Activated B cell treated with CpG ODN at 0.5 μM for 24 hours (primary cell): Measurements from ENCODE around the gene DPH7. TPM values are rescaled to one million over a fixed set of nuclear protein-coding genes. Genes with fewer than 3 reads are reported as not detected.

Experiments used
- ATAC-seq: fragments of 200-7000 bp; cut with Tn5 transposase; one replicate; pipeline ENCODE4 v1.10.0; 2021; ENCODE audit warnings: low read depth, mild to moderate bottlenecking, moderate library complexity
- CTCF ChIA-PET: fragments of 350-600 bp; sonication (Branson Sonifier 250); formaldehyde crosslinking; loops from one replicate; lab custom pipeline; 2021; ENCODE audit warnings: antibody characterized with exemption; lab: Charles Lee
- POLR2A ChIA-PET: fragments of 350-600 bp; sonication (Branson Sonifier 250); formaldehyde crosslinking; loops from one replicate; lab custom pipeline; 2021; ENCODE audit warnings: antibody characterized with exemption; lab: Charles Lee
- DNase-seq: peaks from one replicate; pipeline ENCODE4 v3.0.0; 2022
- H3K27ac Mint-ChIP-seq: one replicate; pipeline ENCODE4 v1.8.0; 2020; ENCODE audit warnings: mixed read lengths
- H3K27me3 Mint-ChIP-seq: one replicate; pipeline ENCODE4 v1.8.0; 2021; ENCODE audit warnings: mixed read lengths
- H3K36me3 Mint-ChIP-seq: one replicate; pipeline ENCODE4 v1.8.0; 2021; ENCODE audit warnings: low read depth, mixed read lengths
- H3K4me1 Mint-ChIP-seq: one replicate; pipeline ENCODE4 v1.8.0; 2021; ENCODE audit warnings: mixed read lengths
- H3K4me3 Mint-ChIP-seq: one replicate; pipeline ENCODE4 v1.8.0; 2020; ENCODE audit warnings: mild to moderate bottlenecking, mixed read lengths
- H3K9me3 Mint-ChIP-seq: one replicate; pipeline ENCODE4 v1.8.0; 2020; ENCODE audit warnings: mixed read lengths
- CTCF ChIP-seq: fragments of 200-600 bp; IDR thresholded peaks from one replicate; pipeline ENCODE4 v1.8.0; 2022; ENCODE audit warnings: antibody characterized with exemption, mild to moderate bottlenecking
- intact Hi-C: fragments of 100-400 bp; cut with micrococcal nuclease; formaldehyde crosslinking; loops from one replicate; pipeline ENCODE4 v1.15.1; 2024
- total RNA-seq: library from RNA; stranded (reverse); gene quantifications from 2 replicates; pipeline ENCODE4 v1.2.3, GENCODE V29; 2022

DPH7 gene
- total RNA-seq, 1 donor from 2014 or later, result 43.0 TPM

- H3K27ac Mint-ChIP-seq, result no peak overlapping the region
- H3K27me3 Mint-ChIP-seq, result no peaks in the 10 kb centered on the region
- H3K4me3 Mint-ChIP-seq, result no peak overlapping the region
- CTCF ChIA-PET, result no interaction called here
- peaks cover 24% of the 10 kb centered on the region for H3K36me3 Mint-ChIP-seq
- no peak for TF ChIP-seq CTCF
- POLR2A ChIA-PET, result interaction anchor here (0.6 kb wide), 1 partner anchor 49 kb away, joined by 4 read pairs; no protein-coding TSS in a partner anchor
- intact Hi-C loops, result no loop called here
- no peak for DNase-seq
- ATAC-seq, result no peak
- H3K9me3 Mint-ChIP-seq, result no peaks in the 10 kb centered on the region
- H3K4me1 Mint-ChIP-seq, result peaks cover 40% of the 10 kb centered on the region
Measured at GRCh38 chr9:137615387-137615871, 36.7 kb upstream of the DPH7 start.

GRCh38 chr9:137614631-137615386 lies 36.1 kb upstream of the DPH7 start:
- no peaks in the 10 kb centered on the region for H3K27me3 Mint-ChIP-seq
- no peak overlapping the region for H3K4me3 Mint-ChIP-seq
- H3K9me3 Mint-ChIP-seq, result no peaks in the 10 kb centered on the region
- ATAC-seq (no peak), DNase-seq (no peak)
- CTCF ChIA-PET, result no interaction called here
- peaks cover 22% of the 10 kb centered on the region for H3K36me3 Mint-ChIP-seq
- POLR2A ChIA-PET, result interaction anchor here (0.6 kb wide), 1 partner anchor 49 kb away, joined by 4 read pairs; no protein-coding TSS in a partner anchor
- no peak for TF ChIP-seq CTCF
- no peak overlapping the region for H3K27ac Mint-ChIP-seq
- H3K4me1 Mint-ChIP-seq, result peaks cover 34% of the 10 kb centered on the region
- intact Hi-C loops, result no loop called here

- ATAC-seq, result no peak
- Mint-ChIP-seq H3K9me3 (no peaks in the 10 kb centered on the region), H3K4me1 (peaks cover 30% of the 10 kb centered on the region), H3K27ac (no peak overlapping the region), H3K27me3 (no peaks in the 10 kb centered on the region), H3K36me3 (peaks cover 16% of the 10 kb centered on the region), H3K4me3 (no peak overlapping the region)
- CTCF ChIA-PET, result no interaction called here
- DNase-seq, result no peak
- intact Hi-C loops, result no loop called here
- POLR2A ChIA-PET, result interaction anchor here (0.6 kb wide), 1 partner anchor 8 kb away, joined by 3 read pairs; no protein-coding TSS in a partner anchor
- no peak for TF ChIP-seq CTCF
Measured at GRCh38 chr9:137613738-137614523, 35.2 kb upstream of the DPH7 start.

GRCh38 chr9:137613259-137613658 lies 34.5 kb upstream of the DPH7 start:
- DNase-seq (no peak), ATAC-seq (no peak)
- intact Hi-C loops, result no loop called here
- TF ChIP-seq CTCF, result no peak
- Mint-ChIP-seq H3K27ac (no peak overlapping the region), H3K36me3 (peaks cover 16% of the 10 kb centered on the region), H3K4me3 (no peak overlapping the region), H3K9me3 (no peaks in the 10 kb centered on the region), H3K4me1 (peaks cover 33% of the 10 kb centered on the region), H3K27me3 (no peaks in the 10 kb centered on the region)
- CTCF ChIA-PET, result no interaction called here
- POLR2A ChIA-PET, result interaction anchor here (0.6 kb wide), 1 partner anchor 9 kb away, joined by 3 read pairs; no protein-coding TSS in a partner anchor

GRCh38 chr9:137612741-137613142 lies 34.0 kb upstream of the DPH7 start:
- TF ChIP-seq CTCF, result no peak
- H3K27ac Mint-ChIP-seq, result no peak overlapping the region
- ATAC-seq (no peak), DNase-seq (no peak)
- H3K27me3 Mint-ChIP-seq, result no peaks in the 10 kb centered on the region
- no peaks in the 10 kb centered on the region for H3K9me3 Mint-ChIP-seq
- ChIA-PET POLR2A (no interaction called here), CTCF (no interaction called here)
- peaks cover 30% of the 10 kb centered on the region for H3K4me1 Mint-ChIP-seq
- peaks cover 16% of the 10 kb centered on the region for H3K36me3 Mint-ChIP-seq
- intact Hi-C loops, result no loop called here
- no peak overlapping the region for H3K4me3 Mint-ChIP-seq
